HG02970 (cell line): ENCODE data around the gene THBD.
"Not testable (repeated sequence)": the region's sequence is repeated elsewhere in the genome, so short reads cannot be mapped to it uniquely, and the experiment has no call there.

Experiments used
- ATAC-seq: cut with Tn5 transposase; IDR thresholded peaks from one replicate; pipeline ENCODE4 v1.9.1; 2021; ENCODE audit warnings: mild to moderate bottlenecking, moderate library complexity, moderate number of reproducible peaks; ENCODE audit not compliant: unreplicated experiment, low FRiP score

The THBD gene

DNA sequence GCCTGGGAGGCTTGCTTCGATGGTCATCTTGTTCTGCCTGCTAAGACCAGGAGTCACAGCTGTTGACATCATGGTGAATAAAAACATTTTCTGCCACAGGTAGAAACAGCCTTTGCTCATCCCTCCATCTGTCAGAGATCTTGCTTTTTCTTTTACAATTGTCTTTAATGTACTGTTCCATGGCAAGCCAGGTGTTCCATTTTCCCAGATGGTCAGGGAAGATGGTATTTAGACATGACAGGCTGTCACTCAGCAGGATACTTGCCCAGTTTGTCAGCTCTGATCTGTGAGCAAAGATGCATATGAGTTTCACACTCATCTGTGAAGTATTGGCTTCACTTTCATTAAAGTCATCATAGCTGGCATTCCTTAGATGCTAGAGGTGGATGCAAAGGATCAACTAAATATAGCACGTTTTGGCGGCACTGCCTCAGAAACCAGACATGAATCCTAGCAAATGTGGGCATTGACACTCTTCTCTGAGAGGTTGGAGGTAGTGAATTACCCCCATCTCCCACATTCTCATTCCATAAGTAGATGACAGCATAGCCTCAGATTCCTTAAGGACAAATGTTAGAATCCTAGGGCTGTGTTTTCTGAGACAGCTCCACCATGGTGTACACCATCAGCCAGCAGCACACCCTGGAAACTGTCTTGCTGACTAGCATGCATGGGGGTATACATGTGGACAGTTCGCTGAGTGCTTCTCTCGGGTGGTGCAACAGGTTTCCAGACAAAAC is 10.2 kb downstream of the THBD start:
- ATAC-seq, result no peak

DNA sequence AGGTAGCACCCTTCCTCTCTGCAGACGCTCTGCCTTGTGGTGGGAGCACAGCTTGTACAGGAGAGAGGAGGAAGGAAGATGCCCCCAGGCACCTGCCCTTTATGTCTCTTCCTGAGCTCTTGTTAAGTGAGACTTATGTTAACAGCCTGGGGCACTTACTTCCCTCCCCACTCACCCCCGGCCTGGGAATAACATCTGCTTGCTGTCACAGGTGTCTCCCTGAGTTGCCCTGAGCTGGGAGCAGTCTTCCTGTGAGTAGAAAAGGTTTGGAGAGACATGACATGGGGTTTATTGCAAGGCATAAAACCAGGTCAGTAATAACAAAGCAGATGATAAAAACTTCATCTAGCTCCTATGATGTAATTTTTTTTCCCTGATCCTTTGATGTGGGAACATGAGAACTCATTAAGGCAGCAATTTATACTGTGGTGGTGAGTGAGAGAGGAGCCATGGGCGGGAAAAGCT is 12.4 kb downstream of the THBD start:
- ATAC-seq, result no peak

DNA sequence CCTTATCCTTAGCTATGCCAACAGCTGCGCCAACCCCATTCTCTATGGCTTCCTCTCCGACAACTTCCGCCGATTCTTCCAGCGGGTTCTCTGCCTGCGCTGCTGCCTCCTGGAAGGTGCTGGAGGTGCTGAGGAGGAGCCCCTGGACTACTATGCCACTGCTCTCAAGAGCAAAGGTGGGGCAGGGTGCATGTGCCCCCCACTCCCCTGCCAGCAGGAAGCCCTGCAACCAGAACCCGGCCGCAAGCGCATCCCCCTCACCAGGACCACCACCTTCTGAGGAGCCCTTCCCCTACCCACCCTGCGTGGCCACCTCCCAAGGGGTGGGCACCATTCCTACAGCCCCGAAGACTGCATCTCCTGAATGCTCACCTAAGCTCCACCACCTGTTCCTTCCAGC is 13.1 kb downstream of the THBD start:
- ATAC-seq, result no peak

DNA sequence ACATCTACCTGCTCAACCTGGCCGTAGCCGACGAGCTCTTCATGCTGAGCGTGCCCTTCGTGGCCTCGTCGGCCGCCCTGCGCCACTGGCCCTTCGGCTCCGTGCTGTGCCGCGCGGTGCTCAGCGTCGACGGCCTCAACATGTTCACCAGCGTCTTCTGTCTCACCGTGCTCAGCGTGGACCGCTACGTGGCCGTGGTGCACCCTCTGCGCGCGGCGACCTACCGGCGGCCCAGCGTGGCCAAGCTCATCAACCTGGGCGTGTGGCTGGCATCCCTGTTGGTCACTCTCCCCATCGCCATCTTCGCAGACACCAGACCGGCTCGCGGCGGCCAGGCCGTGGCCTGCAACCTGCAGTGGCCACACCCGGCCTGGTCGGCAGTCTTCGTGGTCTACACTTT is 13.7 kb downstream of the THBD start:
- no peak for ATAC-seq

DNA sequence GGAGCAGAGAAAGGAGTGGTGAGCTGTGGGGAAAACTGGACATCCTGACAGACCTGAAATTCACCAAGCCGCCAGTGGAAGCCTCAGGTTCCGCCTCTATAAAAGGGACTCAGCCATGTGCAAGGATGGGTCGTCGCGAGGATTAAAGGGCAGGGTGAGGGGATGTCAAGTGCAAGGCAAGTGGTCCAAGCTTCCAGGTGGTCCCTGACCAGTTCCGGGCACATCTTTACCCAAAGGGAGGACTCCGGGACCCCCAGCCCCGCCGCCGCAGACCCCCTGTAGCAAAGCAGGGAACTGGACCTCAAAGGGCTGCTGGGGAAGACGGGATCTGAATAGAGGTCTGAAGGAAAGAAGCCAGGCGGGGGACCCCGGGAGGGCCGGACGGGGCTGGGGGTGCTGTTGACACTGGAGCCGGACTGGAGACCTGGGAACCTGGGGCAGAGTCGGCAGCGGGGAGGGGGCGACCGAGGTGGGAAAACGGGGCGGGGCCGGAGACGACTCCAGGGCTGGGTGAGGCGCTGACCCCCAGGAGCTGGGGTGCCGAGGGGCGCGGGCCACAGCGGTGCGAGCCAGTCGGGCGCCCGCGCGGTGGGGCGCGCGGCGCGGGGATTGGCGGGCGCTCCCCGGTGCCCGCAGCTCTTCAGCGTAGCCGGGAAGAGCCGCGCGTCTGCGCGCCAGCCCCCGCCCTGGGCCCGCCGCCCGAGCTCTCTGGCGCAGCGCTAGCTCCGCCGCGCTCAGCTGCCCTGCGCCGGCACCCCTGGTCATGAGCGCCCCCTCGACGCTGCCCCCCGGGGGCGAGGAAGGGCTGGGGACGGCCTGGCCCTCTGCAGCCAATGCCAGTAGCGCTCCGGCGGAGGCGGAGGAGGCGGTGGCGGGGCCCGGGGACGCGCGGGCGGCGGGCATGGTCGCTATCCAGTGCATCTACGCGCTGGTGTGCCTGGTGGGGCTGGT is 14.5 kb downstream of the THBD start, which contains the start of gene SSTR4:
SSTR4 (plus strand) TSS at position 592 of the 951 bp plus-strand sequence; CDS start at position 764, 172 bp downstream.
- no peak for ATAC-seq

DNA sequence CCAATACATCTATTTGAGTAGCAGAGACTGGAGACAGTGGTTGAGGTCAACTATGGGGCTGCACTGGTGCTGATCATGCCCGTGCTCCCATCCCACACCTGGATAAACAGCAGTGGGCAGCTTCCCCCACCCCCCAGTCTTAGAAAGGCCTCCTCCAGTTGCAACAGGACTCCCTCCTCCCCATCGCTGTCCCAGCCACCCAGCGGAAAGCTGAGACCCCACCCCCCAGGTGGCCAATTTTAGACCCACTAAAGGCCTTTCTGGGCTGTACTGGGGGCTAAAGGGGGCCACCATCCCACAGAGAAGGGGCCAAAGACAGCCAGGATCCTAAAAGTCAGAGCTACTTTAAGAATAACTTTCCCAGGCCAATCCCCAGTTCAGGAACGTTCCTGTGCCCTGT is 15.6 kb downstream of the THBD start:
- ATAC-seq, result no peak

DNA sequence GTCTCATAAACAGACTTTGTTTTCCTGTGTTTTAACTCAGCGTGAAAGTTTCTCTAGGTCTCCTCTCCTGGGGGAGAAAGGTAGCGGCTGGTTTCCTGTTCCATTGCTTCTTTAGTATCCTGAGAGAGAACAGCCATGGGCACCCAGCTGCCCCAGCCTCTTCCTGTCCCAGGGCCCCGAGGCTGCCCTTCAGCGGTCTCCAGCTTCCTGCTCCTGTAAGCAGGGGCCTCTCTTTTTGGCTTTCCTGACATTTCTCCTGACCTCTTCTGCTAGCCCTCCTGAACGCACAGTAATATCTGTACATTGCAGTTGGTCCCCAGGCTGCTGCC is 16.8 kb downstream of the THBD start:
- no peak for ATAC-seq

DNA sequence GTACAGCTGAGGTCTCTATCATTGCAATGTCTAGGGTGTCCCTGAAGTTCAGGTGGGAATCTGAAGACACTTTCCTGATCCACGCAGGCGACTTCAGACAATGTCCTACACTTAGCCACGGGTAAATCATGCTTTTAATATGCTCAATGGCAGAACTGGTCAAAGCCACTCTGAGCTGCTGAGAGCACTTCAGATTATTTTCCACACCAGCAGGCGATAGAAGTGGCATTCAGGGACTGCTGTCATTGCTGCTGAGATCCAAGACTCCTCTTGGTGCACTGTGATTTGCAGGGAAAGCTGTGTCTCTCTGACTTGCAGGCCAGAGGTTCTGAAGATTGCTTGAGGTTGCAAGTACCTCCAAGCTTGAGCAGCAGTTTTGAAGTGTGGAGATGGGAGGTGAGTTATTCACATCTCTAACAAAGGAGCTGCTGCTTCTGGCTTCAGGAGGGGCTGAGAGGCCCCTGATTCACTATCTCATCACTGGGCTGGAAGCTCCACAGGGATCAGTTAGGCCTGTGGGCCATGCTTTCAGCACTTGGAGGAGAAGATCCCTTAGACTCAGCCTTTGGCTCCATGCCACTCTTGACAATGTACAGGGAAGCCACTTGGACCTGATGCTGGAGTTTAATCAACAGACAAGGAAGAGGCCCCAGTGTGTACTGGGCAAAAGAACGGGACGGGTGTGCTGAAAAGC is 17.3 kb downstream of the THBD start:
- ATAC-seq, result no peak

DNA sequence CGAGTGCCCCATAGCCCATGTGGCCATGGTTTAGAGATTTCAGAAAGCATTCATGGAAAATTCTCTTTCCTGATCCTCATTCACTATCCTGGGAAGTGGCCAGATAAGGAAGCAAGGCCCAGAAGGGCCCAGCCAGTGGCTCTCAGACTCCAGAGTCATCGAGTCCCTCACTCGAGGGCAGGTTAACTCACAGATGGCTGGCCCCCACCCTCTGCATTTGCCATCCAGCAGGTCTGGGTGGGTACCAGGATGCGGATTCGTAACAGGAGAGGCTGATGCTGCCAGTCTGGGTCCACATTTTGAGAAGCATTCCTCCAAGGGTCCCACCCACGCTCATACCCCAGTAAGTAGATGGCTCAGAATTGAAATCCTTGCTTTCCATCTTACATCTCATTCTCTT is 18.1 kb downstream of the THBD start:
- ATAC-seq, result no peak

DNA sequence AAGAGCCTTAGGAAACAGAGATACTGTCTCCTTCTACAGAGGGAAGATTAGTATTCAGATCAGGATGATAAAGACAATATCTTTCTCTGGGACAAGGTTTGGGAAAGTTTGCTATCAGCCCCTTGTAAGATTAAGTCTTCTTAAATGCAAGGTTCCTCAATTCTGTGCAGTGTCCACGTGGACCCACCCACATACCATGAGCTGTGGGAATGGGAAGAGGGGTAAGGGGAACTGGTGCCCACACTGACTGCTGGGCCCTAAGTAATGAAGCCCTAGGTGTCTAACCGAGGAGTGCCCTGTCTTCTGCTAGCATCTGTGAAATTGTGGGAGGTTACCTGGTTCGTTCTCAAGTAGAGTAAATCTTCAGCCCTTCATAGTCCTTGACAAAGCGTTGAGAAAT is 20.1 kb downstream of the THBD start:
- ATAC-seq, result no peak

DNA sequence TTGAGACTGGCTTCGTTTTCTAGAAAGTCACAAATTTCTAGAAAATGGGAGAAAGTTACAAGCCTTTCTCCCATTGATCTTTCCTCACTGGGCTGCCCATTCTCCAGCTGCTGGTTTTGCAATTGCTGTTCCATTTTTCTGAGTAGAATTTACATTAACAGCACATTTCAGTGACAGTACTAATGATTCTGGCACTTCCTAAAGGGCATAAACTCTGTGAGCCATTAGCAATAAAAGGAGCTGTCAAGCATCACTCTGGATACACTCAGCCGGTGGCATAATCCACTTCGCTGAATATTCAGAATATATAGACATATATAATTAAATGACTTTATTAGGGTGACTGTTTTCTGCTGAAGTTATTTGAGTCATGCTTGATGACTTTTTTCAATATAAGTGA is 21.1 kb downstream of the THBD start:
- no peak for ATAC-seq

DNA sequence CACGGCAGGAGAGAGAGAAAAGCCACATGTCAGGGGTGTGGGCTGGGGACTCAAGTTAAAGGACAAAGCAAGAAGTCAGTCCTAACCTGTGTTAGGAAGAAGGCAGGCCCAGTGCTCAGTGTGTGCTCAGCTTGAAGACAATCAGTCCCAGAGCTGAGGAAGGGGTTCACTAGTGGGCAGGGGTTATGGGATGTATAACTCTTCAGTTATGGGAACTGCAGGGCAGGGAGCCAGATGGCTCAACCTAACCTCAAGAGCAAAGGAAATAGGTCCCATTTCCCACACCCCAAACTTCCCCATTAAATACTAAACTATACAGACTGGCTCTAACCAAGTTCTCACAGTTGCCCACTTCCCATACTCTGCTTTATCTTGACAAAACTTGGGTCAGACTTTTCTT is 21.8 kb downstream of the THBD start:
- no peak for ATAC-seq

DNA sequence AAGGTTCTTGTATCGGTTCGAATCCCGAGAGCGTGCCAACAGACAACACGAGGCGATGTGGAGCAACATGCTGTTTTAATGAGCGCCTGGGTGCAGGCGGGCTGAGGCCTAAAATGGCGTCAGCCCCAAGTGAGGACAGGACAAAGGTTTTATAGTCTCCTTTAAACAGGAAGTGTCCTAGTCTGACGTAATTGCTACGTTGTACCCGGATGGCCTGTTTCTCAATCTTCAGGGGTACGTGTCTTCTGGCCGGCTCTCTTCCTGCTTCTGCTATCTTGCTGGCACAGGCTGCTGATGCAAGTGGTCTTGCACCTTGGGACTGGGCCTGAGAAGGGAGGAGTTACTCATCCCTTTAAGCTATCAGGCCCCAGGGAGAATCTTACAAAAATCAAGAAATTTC is 24.0 kb downstream of the THBD start:
- not testable (repeated sequence) for ATAC-seq

DNA sequence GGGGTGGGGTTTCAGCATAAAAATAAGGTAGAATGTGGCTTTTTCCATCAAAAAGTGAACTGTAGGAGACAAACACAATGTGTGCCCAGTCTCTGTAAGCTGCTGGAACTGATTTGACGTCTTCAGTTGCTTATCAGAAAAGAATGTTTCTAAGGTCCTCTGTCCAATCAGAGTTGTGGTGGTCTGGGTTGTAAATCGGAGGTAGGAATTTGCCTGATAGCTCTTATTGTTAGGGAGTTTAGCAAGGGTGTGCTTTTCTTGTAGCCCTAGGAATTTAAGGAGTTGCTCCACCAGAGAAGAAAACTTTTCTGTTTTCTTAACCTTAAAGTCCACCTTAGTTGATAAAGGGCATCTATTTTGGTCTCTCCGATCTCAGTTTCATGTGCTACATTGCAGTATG is 24.8 kb downstream of the THBD start:
- no peak for ATAC-seq

DNA sequence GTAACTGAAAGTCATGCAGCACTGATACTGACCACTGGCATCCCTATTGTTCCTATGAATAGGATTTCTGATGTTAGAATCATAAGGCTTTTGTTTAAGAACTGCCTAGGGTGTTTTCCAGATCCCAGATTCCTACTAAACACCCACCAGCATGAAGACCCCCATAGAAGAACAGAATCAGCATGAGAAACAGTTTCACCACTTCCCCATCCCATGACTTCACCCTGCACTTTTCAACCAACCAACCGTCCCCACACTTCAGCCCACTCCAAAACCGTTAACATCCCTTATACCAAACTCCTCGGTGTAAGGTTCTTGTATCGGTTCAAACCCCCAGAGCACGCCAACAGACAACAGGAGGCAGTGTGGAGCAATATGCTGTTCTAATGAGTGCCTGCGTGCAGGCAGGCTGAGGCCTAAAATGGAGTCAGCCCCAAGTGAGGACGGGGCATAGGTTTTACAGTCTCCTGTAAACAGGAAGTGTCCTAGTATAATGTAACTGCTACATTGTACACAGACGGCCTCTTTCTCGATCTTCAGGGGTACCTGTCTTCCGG is 25.8 kb downstream of the THBD start:
- ATAC-seq, result no peak

DNA sequence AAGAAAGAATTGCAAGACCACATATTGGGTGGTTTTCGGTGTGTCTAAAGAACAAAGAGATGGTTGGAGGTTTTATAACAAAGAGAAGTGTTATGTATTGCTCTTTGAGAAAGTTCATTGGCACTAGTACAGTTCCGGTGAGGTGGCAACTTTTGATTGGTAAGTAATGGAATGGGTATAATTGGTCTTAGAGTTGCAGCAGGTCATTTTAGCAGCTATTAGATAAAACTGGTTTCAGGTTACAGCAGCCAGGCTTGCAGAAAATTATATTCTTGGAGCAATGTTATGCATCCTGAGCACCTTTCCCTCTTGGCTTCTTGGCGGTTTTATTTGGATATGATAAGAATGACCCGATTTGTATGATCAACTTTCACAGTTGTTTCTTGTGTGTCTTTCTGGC is 26.6 kb downstream of the THBD start:
- no peak for ATAC-seq

DNA sequence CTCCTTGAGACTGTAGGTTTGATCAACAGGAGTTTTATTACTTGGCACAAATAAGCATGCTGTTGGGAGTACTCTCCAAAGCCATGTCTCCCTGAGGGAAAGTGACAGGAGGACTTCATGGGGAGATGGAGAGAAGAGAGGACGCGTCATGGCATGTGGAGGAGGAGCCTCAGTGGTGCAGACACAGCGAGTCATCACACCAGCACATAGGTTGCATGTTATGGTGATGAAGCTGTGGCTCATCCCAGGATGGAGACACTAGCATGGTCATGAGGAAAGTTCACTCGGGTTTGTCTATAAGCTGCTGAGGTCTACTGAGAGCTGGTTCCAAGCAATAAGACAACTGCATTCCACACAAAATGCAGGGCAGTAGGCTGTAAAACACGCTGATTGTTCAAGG is 27.5 kb downstream of the THBD start:
- ATAC-seq, result no peak

DNA sequence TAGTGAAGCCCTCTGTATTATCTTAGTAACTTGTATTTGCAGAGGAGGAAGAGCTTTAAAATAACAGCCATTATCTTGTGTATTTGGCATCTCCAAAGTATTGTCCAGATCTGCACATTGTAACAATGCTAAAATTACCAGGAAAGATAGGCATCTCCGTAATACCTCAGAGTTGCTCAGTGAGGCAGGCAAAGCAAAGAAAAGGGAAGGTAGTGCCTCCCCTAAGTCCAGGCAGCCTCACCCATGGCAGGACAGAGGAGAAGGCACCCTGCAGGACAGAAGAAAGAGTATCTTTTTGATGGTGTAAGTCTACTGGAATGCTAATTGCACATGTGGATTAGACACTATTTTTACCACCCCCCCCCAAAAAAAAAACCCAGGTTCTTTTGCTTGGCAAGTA is 27.9 kb downstream of the THBD start:
- ATAC-seq, result no peak

DNA sequence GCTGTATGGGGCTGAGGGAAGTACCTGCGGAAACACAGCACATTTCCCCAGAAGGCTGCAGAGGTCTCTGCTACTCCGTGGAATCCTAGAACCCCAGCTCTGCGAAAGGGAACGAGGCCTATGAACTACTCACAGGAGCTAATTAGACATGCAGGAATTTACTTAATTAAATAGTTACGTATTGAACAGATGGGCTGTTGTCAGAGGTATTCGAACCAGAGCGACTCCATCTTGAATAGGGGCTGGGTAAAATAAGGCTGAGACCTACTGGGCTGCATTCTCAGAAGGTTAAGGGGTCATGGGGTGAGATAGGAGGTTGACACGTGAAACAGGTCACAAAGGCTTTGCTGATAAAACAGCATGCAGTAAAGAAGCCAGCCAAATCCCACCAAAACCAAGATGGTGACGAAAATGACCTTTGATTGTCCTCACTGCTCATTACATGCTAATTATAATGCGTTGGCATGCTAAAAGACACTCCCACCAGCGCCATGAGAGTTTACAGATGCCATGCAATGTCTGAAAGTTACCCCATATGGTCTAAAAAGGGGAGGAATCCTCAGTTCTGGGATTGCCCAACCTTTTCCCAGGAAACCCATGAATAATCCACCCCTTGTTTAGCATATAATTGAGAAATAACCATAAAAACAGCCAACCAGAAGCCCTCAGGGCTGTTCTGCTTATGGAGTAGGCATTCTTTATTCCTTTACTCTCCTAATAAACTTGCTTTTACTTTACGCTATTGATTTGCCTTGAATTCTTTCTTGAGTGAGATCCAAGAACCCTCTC is 29.0 kb downstream of the THBD start:
- no peak for ATAC-seq

DNA sequence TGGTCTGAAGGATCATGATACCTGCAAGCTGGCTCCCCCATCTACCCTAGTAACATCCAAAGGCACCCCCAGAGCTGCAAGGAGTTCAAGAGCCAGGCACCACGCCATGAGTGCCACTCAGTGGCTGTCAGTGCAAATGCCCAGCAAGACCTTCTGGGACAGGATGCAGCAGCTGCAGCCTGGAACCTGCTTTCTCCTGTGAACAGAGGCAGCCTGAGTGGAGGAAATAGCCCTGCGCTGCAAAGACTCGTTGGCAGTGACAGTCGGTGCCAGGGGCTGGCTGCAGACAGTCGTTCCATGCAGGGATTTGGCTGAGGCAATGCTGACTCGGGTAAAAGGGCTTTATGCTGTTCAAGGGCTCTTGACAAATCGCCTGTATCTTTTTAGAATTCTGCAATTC is 30.1 kb downstream of the THBD start:
- ATAC-seq, result no peak
